HUES64 (cell line): Measurements from ENCODE around the gene MAD2L1BP.
"Not testable (repeated sequence)": the region's sequence is repeated elsewhere in the genome, so short reads cannot be mapped to it uniquely, and the experiment has no call there.

Experiments
- H3K27ac ChIP-seq: 2 replicates; pipeline ENCODE4 v1.7.0; 2013; ENCODE audit warnings: low read depth, low read length, inconsistent platforms
- H3K27me3 ChIP-seq: 2 replicates; pipeline ENCODE4 v1.6.1; 2013; ENCODE audit warnings: mild to moderate bottlenecking, low read length; ENCODE audit not compliant: insufficient read depth
- H3K36me3 ChIP-seq: 2 replicates; pipeline ENCODE4 v1.6.1; 2013; ENCODE audit warnings: mild to moderate bottlenecking, low read length; ENCODE audit not compliant: insufficient read depth
- H3K4me1 ChIP-seq: 2 replicates; pipeline ENCODE4 v1.6.1; 2013; ENCODE audit warnings: mild to moderate bottlenecking, low read length, moderate library complexity; ENCODE audit not compliant: insufficient read depth
- H3K4me3 ChIP-seq: 2 replicates; pipeline ENCODE4 v1.5.1; 2013; ENCODE audit warnings: mild to moderate bottlenecking, low read length, moderate library complexity
- H3K9ac ChIP-seq: 2 replicates; pipeline ENCODE4 v1.6.1; 2013; ENCODE audit warnings: mild to moderate bottlenecking, low read depth, low read length
- H3K9me3 ChIP-seq: 2 replicates; pipeline ENCODE4 v1.6.1; 2013; ENCODE audit warnings: low read depth, low read length; ENCODE audit not compliant: insufficient read depth
- WGBS: fragments of 150-250, 120-280 bp; methylation state at CpG from one replicate; pipeline ENCODE4 v1.1.7; 2013; ENCODE audit warnings: missing lambda C conversion rate; 5-methylcytosine and 5-hydroxymethylcytosine counted together

MAD2L1BP gene

DNA sequence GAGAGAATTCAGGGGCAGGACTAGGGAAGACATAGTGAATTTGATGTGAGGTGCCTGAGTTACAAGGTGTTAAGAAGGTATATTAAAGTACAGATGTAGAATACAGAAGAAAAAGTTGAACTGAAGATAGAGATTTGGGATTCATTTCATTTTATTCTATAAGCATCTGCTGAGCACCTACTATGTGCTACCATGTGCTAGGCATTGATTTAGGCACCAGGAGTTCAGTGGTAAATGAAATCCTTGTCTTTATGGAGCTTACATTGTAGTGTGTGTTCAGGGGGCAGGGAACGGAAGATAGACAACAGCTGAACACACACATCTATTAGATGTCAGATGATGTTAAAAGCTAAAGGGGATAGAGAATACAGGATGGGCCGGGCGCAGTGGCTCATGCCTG lies 12.0 kb downstream of the MAD2L1BP start:
- peaks cover 2% of the 10 kb centered on the region; the same call in 1 of the 2 replicates for H3K36me3 ChIP-seq
- no peaks in the 10 kb centered on the region for H3K27me3 ChIP-seq
- WGBS, result 97% methylated on average over 3 of the region's 3 CpGs
- no peak overlapping the region for H3K4me3 ChIP-seq
- H3K4me1 ChIP-seq, result peaks cover 8% of the 10 kb centered on the region; the same call in 1 of the 2 replicates
- no peak overlapping the region for H3K27ac ChIP-seq
- H3K9ac ChIP-seq, result no peak overlapping the region
- no peaks in the 10 kb centered on the region for H3K9me3 ChIP-seq

DNA sequence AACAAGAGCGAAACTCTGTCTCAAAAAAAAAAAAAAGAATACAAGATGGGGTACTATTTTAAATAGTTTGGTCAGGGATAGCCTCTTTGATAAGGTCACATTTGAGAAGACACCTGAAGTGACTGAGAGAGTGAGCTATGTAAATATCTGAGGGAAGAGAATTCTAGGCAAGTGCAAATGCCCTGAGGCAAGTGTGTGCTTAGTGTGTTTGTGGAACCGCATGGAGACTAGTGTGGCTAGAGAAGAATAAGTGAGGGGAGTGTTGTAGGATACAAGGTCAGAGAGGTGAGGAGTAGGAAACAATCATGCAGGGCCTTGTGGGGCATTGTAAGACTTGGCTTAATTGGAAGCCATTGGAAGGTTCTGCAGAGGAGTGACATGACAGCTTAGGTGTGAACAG lies 12.6 kb downstream of the MAD2L1BP start:
- H3K27ac ChIP-seq, result no peak overlapping the region
- no peaks in the 10 kb centered on the region for H3K9me3 ChIP-seq
- no peaks in the 10 kb centered on the region; the same call in 1 of the 2 replicates for H3K36me3 ChIP-seq
- 86% methylated on average over 2 of the region's 2 CpGs for WGBS
- H3K4me3 ChIP-seq, result no peak overlapping the region
- H3K4me1 ChIP-seq, result peaks cover 8% of the 10 kb centered on the region; the same call in 1 of the 2 replicates
- no peak overlapping the region for H3K9ac ChIP-seq
- no peaks in the 10 kb centered on the region for H3K27me3 ChIP-seq

GRCh38 chr6:43652822-43653221 lies 17.2 kb downstream of the MAD2L1BP start:
- H3K9me3 ChIP-seq, H3K9ac ChIP-seq, H3K27me3 ChIP-seq, H3K36me3 ChIP-seq, H3K4me1 ChIP-seq, H3K27ac ChIP-seq, H3K4me3 ChIP-seq: not testable (repeated sequence)
- WGBS, result 96% methylated on average over 2 of the region's 2 CpGs

DNA sequence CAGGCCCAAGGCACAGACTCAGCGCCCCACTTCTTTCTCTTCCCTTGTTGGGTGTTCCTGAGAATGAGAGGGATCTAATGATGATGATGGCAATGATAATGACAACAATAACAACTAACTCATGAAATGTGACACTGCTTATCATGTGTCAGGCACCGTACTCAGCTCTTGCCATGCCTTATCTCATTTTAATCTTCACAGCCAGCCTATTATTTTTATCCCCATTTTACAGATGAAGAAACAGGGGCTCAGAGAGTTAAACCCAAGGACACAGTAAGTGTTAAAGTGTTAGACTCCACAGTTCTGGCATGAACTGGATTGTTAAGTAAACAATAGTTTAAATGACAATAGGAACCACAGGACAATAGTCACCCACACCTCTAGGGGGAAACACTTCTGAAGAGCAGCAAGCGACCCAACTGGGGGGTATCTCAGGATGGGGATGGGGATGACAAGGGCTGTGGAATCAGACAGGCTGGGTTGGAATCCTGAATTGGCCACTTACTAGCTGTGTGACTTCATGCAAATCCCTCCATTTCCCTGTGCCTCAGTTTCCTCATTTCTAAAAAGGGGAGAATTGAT lies 21.7 kb downstream of the MAD2L1BP start:
- H3K4me1 ChIP-seq, result no peaks in the 10 kb centered on the region; the same call in 1 of the 2 replicates
- H3K36me3 ChIP-seq, result no peaks in the 10 kb centered on the region
- WGBS, result 72% methylated on average over 3 of the region's 3 CpGs
- peaks cover 6% of the 10 kb centered on the region for H3K9me3 ChIP-seq
- H3K9ac ChIP-seq, result no peak overlapping the region
- H3K27me3 ChIP-seq, result no peaks in the 10 kb centered on the region
- no peak overlapping the region for H3K4me3 ChIP-seq
- H3K27ac ChIP-seq, result no peak overlapping the region

- no peaks in the 10 kb centered on the region for H3K36me3 ChIP-seq
- peaks cover 6% of the 10 kb centered on the region for H3K9me3 ChIP-seq
- no peaks in the 10 kb centered on the region; the same call in 1 of the 2 replicates for H3K4me1 ChIP-seq
- no peak overlapping the region for H3K4me3 ChIP-seq
- H3K27ac ChIP-seq, result no peak overlapping the region
- H3K27me3 ChIP-seq, result no peaks in the 10 kb centered on the region
- WGBS, result 97% methylated on average over 8 of the region's 9 CpGs
- H3K9ac ChIP-seq, result no peak overlapping the region
Observed at GRCh38 chr6:43658161-43658560, 22.5 kb downstream of the MAD2L1BP start.

DNA sequence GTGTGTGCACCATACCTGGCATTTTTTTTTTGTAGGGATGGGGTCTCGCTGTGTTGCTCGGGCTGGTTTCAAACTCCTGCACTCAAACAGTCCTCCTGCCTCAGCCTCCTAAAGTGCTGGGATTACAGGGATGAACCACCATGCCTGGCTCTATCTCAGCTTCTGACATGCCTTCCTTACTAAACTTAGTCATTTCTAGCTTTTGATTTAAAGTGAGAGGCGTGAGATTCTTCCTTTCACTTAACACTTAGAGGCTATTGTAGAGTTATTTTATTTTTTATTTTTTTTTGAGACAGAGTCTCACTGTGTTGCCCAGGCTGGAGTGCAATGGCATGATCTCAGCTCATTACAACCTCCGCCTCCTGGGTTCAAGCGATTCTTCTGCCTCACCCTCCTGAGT lies 27.3 kb downstream of the MAD2L1BP start:
- not testable (repeated sequence) for H3K27me3 ChIP-seq, H3K9ac ChIP-seq, H3K36me3 ChIP-seq, H3K4me1 ChIP-seq, H3K4me3 ChIP-seq, H3K27ac ChIP-seq, H3K9me3 ChIP-seq
- WGBS, result 87% methylated on average over 4 of the region's 5 CpGs

DNA sequence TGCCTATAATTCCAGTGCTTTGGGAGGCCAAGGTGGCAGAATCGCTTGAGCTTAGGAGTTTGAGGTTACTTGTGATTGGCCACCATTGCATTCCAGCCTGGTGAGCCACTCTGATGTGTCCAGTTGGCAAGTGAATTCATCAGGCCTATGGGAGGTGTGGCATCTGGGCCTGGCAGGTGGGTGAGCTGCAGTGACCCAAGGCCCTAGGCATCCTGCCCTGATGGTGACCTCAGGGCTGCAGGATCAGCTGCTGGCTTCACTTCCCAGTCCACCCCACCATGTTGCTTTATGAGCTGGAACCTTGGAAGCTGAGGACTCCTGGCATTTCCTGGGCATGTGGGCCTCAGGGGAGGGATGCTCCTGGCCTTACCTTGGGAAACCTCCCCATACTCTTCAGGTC lies 29.7 kb downstream of the MAD2L1BP start:
- WGBS, result 85% methylated on average over 1 of the region's 1 CpG
- Histone ChIP-seq H3K4me3 (no peak overlapping the region), H3K4me1 (peaks cover 21% of the 10 kb centered on the region), H3K27ac (no peak overlapping the region), H3K9me3 (peaks cover 6% of the 10 kb centered on the region), H3K9ac (no peak overlapping the region), H3K36me3 (no peaks in the 10 kb centered on the region), H3K27me3 (no peaks in the 10 kb centered on the region)

GRCh38 chr6:43666196-43666920 lies 30.7 kb downstream of the MAD2L1BP start:
- 87% methylated on average over 13 of the region's 13 CpGs for WGBS
- H3K27me3 ChIP-seq, result no peaks in the 10 kb centered on the region
- no peaks in the 10 kb centered on the region for H3K9me3 ChIP-seq
- no peak overlapping the region for H3K4me3 ChIP-seq
- H3K36me3 ChIP-seq, result peaks cover 8% of the 10 kb centered on the region
- no peak overlapping the region for H3K9ac ChIP-seq
- peaks cover 21% of the 10 kb centered on the region for H3K4me1 ChIP-seq
- no peak overlapping the region for H3K27ac ChIP-seq

GRCh38 chr6:43667245-43668150 lies 31.9 kb downstream of the MAD2L1BP start:
- H3K27me3 ChIP-seq, result no peaks in the 10 kb centered on the region
- WGBS, result 8% methylated on average over 15 of the region's 16 CpGs
- peaks cover 21% of the 10 kb centered on the region for H3K4me1 ChIP-seq
- peaks cover 20% of the 10 kb centered on the region for H3K36me3 ChIP-seq
- no peaks in the 10 kb centered on the region for H3K9me3 ChIP-seq
- no peak overlapping the region for H3K27ac ChIP-seq
- H3K4me3 ChIP-seq, result peak overlapping the region; percentile 26
- H3K9ac ChIP-seq, result no peak overlapping the region

- Histone ChIP-seq H3K9me3 (no peaks in the 10 kb centered on the region), H3K27ac (peak overlapping the region; percentile 12; the same call in 1 of the 2 replicates), H3K4me1 (peaks cover 21% of the 10 kb centered on the region), H3K4me3 (no peak overlapping the region; the same call in 1 of the 2 replicates), H3K9ac (no peak overlapping the region), H3K27me3 (no peaks in the 10 kb centered on the region), H3K36me3 (peaks cover 26% of the 10 kb centered on the region)
- WGBS, result 18% methylated on average over 17 of the region's 17 CpGs
Observed at GRCh38 chr6:43668151-43669028, 32.8 kb downstream of the MAD2L1BP start.
